GM12874 (cell line): ENCODE measurements around the gene EHHADH.

Experiments
- TF ChIP-seq, protein P1 (sequence below): IDR thresholded peaks from 2 replicates; pipeline ENCODE4 v1.5.1; 2011; ENCODE audit warnings: low read depth, mild to moderate bottlenecking, control low read depth, low read length, moderate library complexity; ENCODE audit not compliant: insufficient read depth

EHHADH gene

GRCh38 chr3:185157347-185157746 lies 96.5 kb downstream of the EHHADH start:
- TF ChIP-seq, protein P1, sequence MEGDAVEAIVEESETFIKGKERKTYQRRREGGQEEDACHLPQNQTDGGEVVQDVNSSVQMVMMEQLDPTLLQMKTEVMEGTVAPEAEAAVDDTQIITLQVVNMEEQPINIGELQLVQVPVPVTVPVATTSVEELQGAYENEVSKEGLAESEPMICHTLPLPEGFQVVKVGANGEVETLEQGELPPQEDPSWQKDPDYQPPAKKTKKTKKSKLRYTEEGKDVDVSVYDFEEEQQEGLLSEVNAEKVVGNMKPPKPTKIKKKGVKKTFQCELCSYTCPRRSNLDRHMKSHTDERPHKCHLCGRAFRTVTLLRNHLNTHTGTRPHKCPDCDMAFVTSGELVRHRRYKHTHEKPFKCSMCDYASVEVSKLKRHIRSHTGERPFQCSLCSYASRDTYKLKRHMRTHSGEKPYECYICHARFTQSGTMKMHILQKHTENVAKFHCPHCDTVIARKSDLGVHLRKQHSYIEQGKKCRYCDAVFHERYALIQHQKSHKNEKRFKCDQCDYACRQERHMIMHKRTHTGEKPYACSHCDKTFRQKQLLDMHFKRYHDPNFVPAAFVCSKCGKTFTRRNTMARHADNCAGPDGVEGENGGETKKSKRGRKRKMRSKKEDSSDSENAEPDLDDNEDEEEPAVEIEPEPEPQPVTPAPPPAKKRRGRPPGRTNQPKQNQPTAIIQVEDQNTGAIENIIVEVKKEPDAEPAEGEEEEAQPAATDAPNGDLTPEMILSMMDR = no peak

GRCh38 chr3:185155678-185156077 lies 98.2 kb downstream of the EHHADH start:
- TF ChIP-seq, protein P1 = no peak

- TF ChIP-seq, protein P1 = no peak
Observed at GRCh38 chr3:185153861-185154629, 99.8 kb downstream of the EHHADH start.

GRCh38 chr3:185153171-185153771 lies 100.6 kb downstream of the EHHADH start:
- TF ChIP-seq, protein P1 = no peak

DNA sequence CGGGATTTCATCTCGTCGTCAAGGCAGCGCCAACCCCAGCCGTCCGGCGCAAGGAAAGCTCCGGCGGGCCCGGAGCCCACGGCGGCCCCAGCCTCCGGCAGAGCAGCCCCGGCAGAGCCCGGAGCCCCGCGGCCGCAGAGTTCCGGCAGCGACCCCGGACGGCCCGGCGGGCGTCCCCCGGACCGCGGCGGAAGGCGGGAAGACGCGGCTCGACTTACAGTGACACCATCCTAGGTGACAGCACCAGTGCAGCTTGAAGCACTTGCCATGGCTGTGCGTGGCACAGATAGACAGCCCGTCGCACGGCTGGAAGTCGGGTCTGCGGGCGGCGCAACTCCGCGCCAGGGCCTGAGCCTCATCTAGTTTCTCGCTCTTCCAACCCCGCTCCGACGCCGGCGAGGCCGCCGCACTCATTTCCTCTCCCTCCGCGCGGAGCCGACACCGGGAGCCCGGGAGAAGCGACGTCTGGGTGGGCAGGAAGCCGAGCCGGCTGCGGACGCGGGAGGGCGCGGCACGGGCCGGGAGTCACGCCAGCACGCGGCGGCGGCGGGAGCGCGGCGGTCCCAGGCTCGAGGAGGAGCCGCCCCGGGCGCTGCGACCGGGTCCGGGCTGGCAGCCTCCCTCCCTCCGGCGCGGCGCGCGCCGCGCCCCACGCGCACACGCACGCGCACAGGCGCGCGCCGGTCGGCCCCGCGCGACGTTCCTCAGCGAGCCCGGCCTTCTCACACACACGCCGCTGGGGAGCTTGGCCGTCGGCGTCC lies 101.3 kb downstream of the EHHADH start, which contains the start of gene C3orf70:
Gene C3orf70, minus strand, starts transcription at position 651 of the 761 bp plus-strand sequence. Its CDS starts 237 bp downstream, at position 414.
- TF ChIP-seq, protein P1 = no peak

- TF ChIP-seq, protein P1 = no peak
Observed at GRCh38 chr3:185151964-185152409, 101.9 kb downstream of the EHHADH start.
